Naive thymus-derived CD8-positive, alpha-beta T cell (primary cell): Measurements from ENCODE around the gene RENBP. TPM values are rescaled to one million over a fixed set of nuclear protein-coding genes. Genes with fewer than 3 reads are reported as not detected.
A peak's percentile ranks its signal among the peaks of the same experiment; 100 is the strongest.

Source experiments
- ATAC-seq, 2 donors: fragments of 150-1000 bp; cut with Tn5 transposase in 1 of 2; sonication (Bioruptor Pico), chemical (Tn5 transposase) in 1 of 2; 1 replicate in 1 of 2; 2 replicates in 1 of 2; pipeline ENCODE4 v1.10.0; 2021; ENCODE audit warnings: mild to moderate bottlenecking in 2 of 2, moderate library complexity in 2 of 2
- POLR2A ChIA-PET: fragments of 350-600 bp; sonication (Branson Sonifier 250); formaldehyde crosslinking; loops from one replicate; lab custom pipeline; 2021; ENCODE audit warnings: antibody characterized with exemption; lab: Charles Lee
- DNase-seq, 10 donors: peaks; one replicate each; pipeline versions ENCODE4 v3.0.0 to v3.0.0-alpha.2; 2020 to 2022
- H3K27ac Mint-ChIP-seq, 10 donors: one replicate each; pipeline ENCODE4 v1.8.0; 2020 to 2022; ENCODE audit warnings: mild to moderate bottlenecking in 10 of 10, mixed read lengths in 10 of 10, moderate library complexity in 4 of 10, inconsistent platforms in 1 of 10
- H3K27me3 Mint-ChIP-seq, 5 donors: one replicate each; pipeline ENCODE4 v1.8.0; 2021 to 2022; ENCODE audit warnings: mixed read lengths in 5 of 5
- H3K36me3 Mint-ChIP-seq, 3 donors: one replicate each; pipeline ENCODE4 v1.8.0; 2020 to 2022; ENCODE audit warnings: mixed read lengths in 3 of 3, mild to moderate bottlenecking in 2 of 3, inconsistent platforms in 1 of 3
- H3K4me1 Mint-ChIP-seq, 4 donors: one replicate each; pipeline ENCODE4 v1.8.0; 2021 to 2022; ENCODE audit warnings: mixed read lengths in 4 of 4
- H3K4me3 Mint-ChIP-seq, 10 donors: one replicate each; pipeline ENCODE4 v1.8.0; 2020 to 2022; ENCODE audit warnings: mild to moderate bottlenecking in 10 of 10, mixed read lengths in 10 of 10, moderate library complexity in 6 of 10, inconsistent platforms in 1 of 10
- H3K9me3 Mint-ChIP-seq, 9 donors: one replicate each; pipeline ENCODE4 v1.8.0; 2020 to 2022; ENCODE audit warnings: mixed read lengths in 9 of 9, mild to moderate bottlenecking in 3 of 9, inconsistent platforms in 1 of 9, moderate library complexity in 1 of 9
- polyA plus RNA-seq, 3 donors: library from polyadenylated mRNA; unstranded; fragments of 300-500 nt; fragmentation: Illumina TruSeq; gene quantifications; one replicate each; pipeline ENCODE4 v1.2.3, GENCODE V29; 2021
- total RNA-seq, 8 experiments: library from RNA in 2 of 8; stranded (reverse) in 2 of 8; gene quantifications; one replicate each; pipeline ENCODE4 v1.2.3 and lab custom pipeline; 2021 to 2026

The RENBP gene
- total and polyA plus RNA-seq, 5 experiments from 2014 or later = 0.49 to 18.2 (median 0.96) TPM

GRCh38 chrX:153922932-153923857 lies 21.2 kb downstream of the RENBP start:
- Mint-ChIP-seq H3K4me1 (peaks cover 8 to 43% (median 36%) of the 10 kb centered on the region in 4 donors), H3K27ac (peak overlapping the region; percentile 86 to 99 (median 94)), H3K36me3 (peaks cover 0 to 19% (median 5%) of the 10 kb centered on the region in 3 donors), H3K9me3 (no peaks in the 10 kb centered on the region), H3K27me3 (no peaks in the 10 kb centered on the region), H3K4me3 (peak overlapping the region; percentile 82 to 95 (median 93))
- ATAC-seq = no peak
- POLR2A ChIA-PET = interaction anchor here (0.7 to 17.6 kb wide), 5 partner anchors 11 to 129 kb away, joined by 3 to 388 read pairs (median 48); partner anchors contain the start of genes AVPR2, IDH3G, NAA10 and RENBP
- no peak for DNase-seq

- Mint-ChIP-seq H3K27me3 (no peaks in the 10 kb centered on the region), H3K4me3 (peak overlapping the region; percentile 74 to 95 (median 92)), H3K36me3 (peaks cover 0 to 30% (median 5%) of the 10 kb centered on the region in 3 donors), H3K9me3 (no peaks in the 10 kb centered on the region), H3K4me1 (peaks cover 4 to 45% (median 35%) of the 10 kb centered on the region in 4 donors), H3K27ac (peak overlapping the region; percentile 40 to 96 (median 82))
- DNase-seq = no peak
- no peak for ATAC-seq
- POLR2A ChIA-PET = interaction anchor here (0.6 to 17.6 kb wide), 5 partner anchors 13 to 127 kb away, joined by 3 to 388 read pairs (median 48); partner anchors contain the start of genes AVPR2, IDH3G, NAA10 and RENBP
Observed at GRCh38 chrX:153921511-153922446, 22.7 kb downstream of the RENBP start.

- H3K27me3 Mint-ChIP-seq = no peaks in the 10 kb centered on the region
- no peak for ATAC-seq
- POLR2A ChIA-PET = interaction anchor here (0.8 to 17.6 kb wide), 3 partner anchors 14 to 127 kb away, joined by 3 to 388 read pairs (median 144); partner anchors contain the start of genes AVPR2, IDH3G, RENBP and SSR4
- H3K9me3 Mint-ChIP-seq = no peaks in the 10 kb centered on the region
- DNase-seq = no peak
- peaks cover 0 to 35% (median 5%) of the 10 kb centered on the region in 3 donors for H3K36me3 Mint-ChIP-seq
- H3K27ac Mint-ChIP-seq = peak overlapping the region in 1 of 10 donors; percentile 48
- peaks cover 5 to 46% (median 33%) of the 10 kb centered on the region in 4 donors for H3K4me1 Mint-ChIP-seq
- peak overlapping the region in 1 of 10 donors; percentile 82 for H3K4me3 Mint-ChIP-seq
Observed at GRCh38 chrX:153921070-153921469, 23.4 kb downstream of the RENBP start.

GRCh38 chrX:153920546-153920945 lies 23.9 kb downstream of the RENBP start:
- Mint-ChIP-seq H3K4me3 (no peak overlapping the region), H3K36me3 (peaks cover 0 to 40% (median 5%) of the 10 kb centered on the region in 3 donors), H3K27ac (peak overlapping the region in 1 of 10 donors; percentile 58), H3K4me1 (peaks cover 7 to 51% (median 32%) of the 10 kb centered on the region in 4 donors), H3K27me3 (no peaks in the 10 kb centered on the region), H3K9me3 (no peaks in the 10 kb centered on the region)
- ATAC-seq (no peak), DNase-seq (no peak)
- POLR2A ChIA-PET = interaction anchor here (0.8 to 17.6 kb wide), 3 partner anchors 13 to 126 kb away, joined by 3 to 388 read pairs (median 144); partner anchors contain the start of genes AVPR2, IDH3G, RENBP and SSR4

- DNase-seq (no peak), ATAC-seq (no peak)
- Mint-ChIP-seq H3K36me3 (peaks cover 0 to 47% (median 5%) of the 10 kb centered on the region in 3 donors), H3K9me3 (no peaks in the 10 kb centered on the region), H3K4me1 (peaks cover 5 to 52% (median 27%) of the 10 kb centered on the region in 4 donors), H3K27ac (peak overlapping the region in 5 of 10 donors; percentile 33 to 72 (median 62)), H3K4me3 (peak overlapping the region in 1 of 10 donors; percentile 50), H3K27me3 (no peaks in the 10 kb centered on the region)
- POLR2A ChIA-PET = interaction anchor here (0.5 to 0.7 kb wide), 2 partner anchors 19 to 26 kb away, joined by 4 to 5 read pairs; no protein-coding TSS in a partner anchor
Observed at GRCh38 chrX:153919281-153919680, 25.2 kb downstream of the RENBP start.

GRCh38 chrX:153917869-153918268 lies 26.6 kb downstream of the RENBP start:
- no peak for DNase-seq
- POLR2A ChIA-PET = interaction anchor here (0.7 to 1.3 kb wide), 4 partner anchors 8 to 49 kb away, joined by 3 to 4 read pairs (median 4); partner anchors contain the start of gene ARHGAP4
- no peak for ATAC-seq
- H3K4me1 Mint-ChIP-seq = peaks cover 5 to 42% (median 14%) of the 10 kb centered on the region in 4 donors
- no peaks in the 10 kb centered on the region for H3K27me3 Mint-ChIP-seq
- H3K9me3 Mint-ChIP-seq = no peaks in the 10 kb centered on the region
- H3K4me3 Mint-ChIP-seq = no peak overlapping the region
- H3K36me3 Mint-ChIP-seq = peaks cover 0 to 52% (median 5%) of the 10 kb centered on the region in 3 donors
- peak overlapping the region in 1 of 10 donors; percentile 51 for H3K27ac Mint-ChIP-seq

GRCh38 chrX:153913701-153914100 lies 30.7 kb downstream of the RENBP start:
- H3K27ac Mint-ChIP-seq = peak overlapping the region in 2 of 10 donors; percentile 22 to 59
- H3K4me1 Mint-ChIP-seq = peaks cover 5 to 30% (median 7%) of the 10 kb centered on the region in 4 donors
- peaks cover 0 to 3% (median 0%) of the 10 kb centered on the region in 9 donors for H3K9me3 Mint-ChIP-seq
- no peaks in the 10 kb centered on the region for H3K27me3 Mint-ChIP-seq
- POLR2A ChIA-PET = interaction anchor here (1.2 kb wide), 1 partner anchor 10 kb away, joined by 3 read pairs; the partner anchor contains the start of gene AVPR2
- no peak overlapping the region for H3K4me3 Mint-ChIP-seq
- ATAC-seq (no peak), DNase-seq (no peak)
- peaks cover 0 to 55% (median 5%) of the 10 kb centered on the region in 3 donors for H3K36me3 Mint-ChIP-seq

GRCh38 chrX:153913211-153913610 lies 31.2 kb downstream of the RENBP start:
- peaks cover 0 to 55% (median 5%) of the 10 kb centered on the region in 3 donors for H3K36me3 Mint-ChIP-seq
- no peak overlapping the region for H3K27ac Mint-ChIP-seq
- H3K9me3 Mint-ChIP-seq = peaks cover 0 to 3% (median 0%) of the 10 kb centered on the region in 9 donors
- POLR2A ChIA-PET = interaction anchor here (1.2 to 11.6 kb wide), 2 partner anchors 9 to 11 kb away, joined by 3 to 144 read pairs; partner anchors contain the start of genes ARHGAP4 and AVPR2
- ATAC-seq (no peak), DNase-seq (no peak)
- H3K27me3 Mint-ChIP-seq = no peaks in the 10 kb centered on the region
- peaks cover 5 to 30% (median 7%) of the 10 kb centered on the region in 4 donors for H3K4me1 Mint-ChIP-seq
- no peak overlapping the region for H3K4me3 Mint-ChIP-seq

GRCh38 chrX:153911798-153912197 lies 32.6 kb downstream of the RENBP start:
- DNase-seq (peak in 2 of 10 donors; percentile 49 to 50), ATAC-seq (peak; percentile 84 to 89)
- Mint-ChIP-seq H3K9me3 (peaks cover 0 to 3% (median 0%) of the 10 kb centered on the region in 9 donors), H3K36me3 (peaks cover 0 to 46% (median 5%) of the 10 kb centered on the region in 3 donors), H3K27me3 (no peaks in the 10 kb centered on the region), H3K4me3 (peak overlapping the region in 6 of 10 donors; percentile 8 to 69 (median 52)), H3K4me1 (peaks cover 5 to 28% (median 7%) of the 10 kb centered on the region in 4 donors), H3K27ac (peak overlapping the region; percentile 51 to 93 (median 73))
- POLR2A ChIA-PET = interaction anchor here (1.2 to 11.6 kb wide), 3 partner anchors 13 to 186 kb away, joined by 3 to 144 read pairs (median 4); partner anchors contain the start of gene ARHGAP4

- peaks cover 0 to 3% (median 0%) of the 10 kb centered on the region in 9 donors for H3K9me3 Mint-ChIP-seq
- peaks cover 7 to 31% (median 18%) of the 10 kb centered on the region in 4 donors for H3K4me1 Mint-ChIP-seq
- H3K4me3 Mint-ChIP-seq = no peak overlapping the region
- peaks cover 0 to 36% (median 5%) of the 10 kb centered on the region in 3 donors for H3K36me3 Mint-ChIP-seq
- POLR2A ChIA-PET = interaction anchor here (0.7 to 11.6 kb wide), 4 partner anchors 14 to 46 kb away, joined by 3 to 144 read pairs (median 4); partner anchors contain the start of gene ARHGAP4
- ATAC-seq (no peak), DNase-seq (no peak)
- no peaks in the 10 kb centered on the region for H3K27me3 Mint-ChIP-seq
- H3K27ac Mint-ChIP-seq = no peak overlapping the region
Observed at GRCh38 chrX:153910446-153910845, 34.0 kb downstream of the RENBP start.

GRCh38 chrX:153909980-153910360 lies 34.5 kb downstream of the RENBP start:
- H3K27me3 Mint-ChIP-seq = no peaks in the 10 kb centered on the region
- H3K4me3 Mint-ChIP-seq = peak overlapping the region in 1 of 10 donors; percentile 26
- H3K9me3 Mint-ChIP-seq = peaks cover 0 to 3% (median 0%) of the 10 kb centered on the region in 9 donors
- peak overlapping the region in 1 of 10 donors; percentile 55 for H3K27ac Mint-ChIP-seq
- DNase-seq (no peak), ATAC-seq (no peak)
- POLR2A ChIA-PET = interaction anchor here (1.0 to 11.6 kb wide), 4 partner anchors 8 to 32 kb away, joined by 4 to 144 read pairs (median 4); partner anchors contain the start of gene ARHGAP4
- peaks cover 7 to 34% (median 20%) of the 10 kb centered on the region in 4 donors for H3K4me1 Mint-ChIP-seq
- peaks cover 0 to 35% (median 5%) of the 10 kb centered on the region in 3 donors for H3K36me3 Mint-ChIP-seq
